GM19324 (cell line): ENCODE data around the gene AGO3.
"Not testable (repeated sequence)": the region's sequence is repeated elsewhere in the genome, so short reads cannot be mapped to it uniquely, and the experiment has no call there.

Experiments used
- ATAC-seq: cut with Tn5 transposase; IDR thresholded peaks from one replicate; pipeline ENCODE4 v1.9.1; 2021; ENCODE audit warnings: mild to moderate bottlenecking, moderate library complexity; ENCODE audit not compliant: unreplicated experiment, low FRiP score

Gene AGO3

GRCh38 chr1:35930593-35931445 is at the start of gene AGO3:
Gene AGO3 (plus strand): TSS chr1:35931105. CDS start chr1:35931427, 322 bp downstream.
- peak; percentile 90 for ATAC-seq

GRCh38 chr1:35881850-35882273 is 49.0 kb upstream of the AGO3 start:
- no peak for ATAC-seq

GRCh38 chr1:35882586-35882944 is 48.3 kb upstream of the AGO3 start:
- ATAC-seq = no peak

GRCh38 chr1:35882945-35883634 is 47.8 kb upstream of the AGO3 start, which contains the start of gene AGO1:
Gene AGO1 (plus strand): TSS chr1:35883209. CDS start chr1:35883422, 213 bp downstream.
- peak; percentile 90 for ATAC-seq

GRCh38 chr1:35883635-35884101 is 47.2 kb upstream of the AGO3 start:
- ATAC-seq = peak; percentile 4

GRCh38 chr1:35884934-35885333 is 46.0 kb upstream of the AGO3 start:
- ATAC-seq = no peak

- ATAC-seq = no peak
These were observed 44.8 kb upstream of the AGO3 start for GRCh38 chr1:35885961-35886558.

GRCh38 chr1:35886577-35887431 is 44.1 kb upstream of the AGO3 start:
- no peak for ATAC-seq

GRCh38 chr1:35887508-35887907 is 43.4 kb upstream of the AGO3 start:
- no peak for ATAC-seq

- ATAC-seq = no peak
These were observed 42.6 kb upstream of the AGO3 start for GRCh38 chr1:35888255-35888654.

GRCh38 chr1:35888981-35889380 is 41.9 kb upstream of the AGO3 start:
- ATAC-seq = not testable (repeated sequence)

GRCh38 chr1:35893051-35893879 is 37.6 kb upstream of the AGO3 start:
- no peak for ATAC-seq

- no peak for ATAC-seq
These were observed 36.7 kb upstream of the AGO3 start for GRCh38 chr1:35894183-35894582.

- ATAC-seq = no peak
These were observed 36.2 kb upstream of the AGO3 start for GRCh38 chr1:35894656-35895055.

- ATAC-seq = no peak
These were observed 31.0 kb upstream of the AGO3 start for GRCh38 chr1:35899941-35900340.

GRCh38 chr1:35901235-35901634 is 29.7 kb upstream of the AGO3 start:
- no peak for ATAC-seq

- no peak for ATAC-seq
These were observed 28.2 kb upstream of the AGO3 start for GRCh38 chr1:35902671-35903070.

GRCh38 chr1:35914717-35915116 is 16.2 kb upstream of the AGO3 start:
- ATAC-seq = no peak

- ATAC-seq = no peak
These were observed 15.2 kb upstream of the AGO3 start for GRCh38 chr1:35915693-35916092.
